ENCODE data around the gene AKAP8L. TPM values are rescaled to one million over a fixed set of nuclear protein-coding genes. Genes with fewer than 3 reads are reported as not detected.

The AKAP8L gene
- total RNA-seq, 1 donor from 2014 or later = 91.4 TPM

DNA sequence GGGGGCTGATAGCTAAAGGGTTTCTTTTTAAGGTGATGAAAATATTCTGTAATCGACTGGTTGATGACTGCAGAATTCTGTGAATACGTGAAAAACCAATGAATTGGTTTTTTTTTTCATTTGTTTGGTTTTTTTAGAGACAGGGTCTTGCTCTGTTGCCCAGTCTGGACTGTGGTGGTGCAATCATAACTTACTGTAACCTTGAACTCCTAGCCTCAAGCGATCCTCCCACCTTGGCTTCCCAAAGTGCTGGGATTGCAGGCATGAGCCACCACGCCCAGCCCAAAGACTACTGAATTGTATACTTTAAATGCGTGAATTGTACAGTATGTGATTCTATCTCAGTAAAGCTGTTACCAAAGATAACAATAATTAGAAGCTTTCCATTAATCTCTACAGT lies 24.4 kb downstream of the AKAP8L start:
- intact Hi-C loops (cut with micrococcal nuclease) = loop anchor here (10.0 kb wide), 1 partner anchor 1820 kb away; no protein-coding TSS in a partner anchor

DNA sequence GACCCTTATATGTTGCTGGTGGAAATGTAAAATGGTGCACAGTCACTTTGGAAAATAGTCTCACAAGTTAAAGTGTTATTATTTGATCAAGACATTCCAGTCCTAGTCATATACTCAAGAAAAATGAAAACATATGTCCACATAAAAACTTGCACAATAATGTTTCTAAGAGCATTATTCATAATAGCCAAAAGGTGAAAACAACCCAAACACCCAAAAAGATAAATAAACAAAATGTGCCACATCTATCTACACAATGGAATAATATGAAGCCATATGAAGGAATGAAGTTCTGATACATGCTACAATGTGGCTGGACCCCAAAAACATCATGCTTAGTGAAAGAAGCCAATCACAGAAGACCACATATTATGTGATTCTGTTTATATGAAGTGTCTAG lies 24.8 kb downstream of the AKAP8L start:
- intact Hi-C loops (cut with micrococcal nuclease) = loop anchor here (10.0 kb wide), 1 partner anchor 1819 kb away; no protein-coding TSS in a partner anchor

DNA sequence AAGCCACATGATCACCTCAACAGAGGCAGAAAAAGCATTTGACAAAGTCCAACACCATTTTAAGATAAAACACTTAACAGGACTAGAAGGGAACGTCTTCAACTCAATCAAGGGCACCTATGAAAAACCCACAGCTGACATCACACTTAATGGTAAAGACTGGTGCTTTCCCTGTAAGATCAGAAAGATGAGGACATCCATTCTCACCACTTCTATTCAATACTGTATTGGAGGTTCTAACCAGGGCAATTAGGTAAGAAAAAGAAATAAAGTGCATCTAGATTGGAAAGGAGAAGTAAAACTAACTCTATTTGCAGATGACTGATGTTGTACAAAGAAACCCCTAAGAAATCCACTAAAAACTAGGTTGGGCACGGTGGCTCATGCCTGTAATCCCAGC lies 28.0 kb downstream of the AKAP8L start:
- intact Hi-C loops (cut with micrococcal nuclease) = loop anchor here (10.0 kb wide), 1 partner anchor 1816 kb away; no protein-coding TSS in a partner anchor

DNA sequence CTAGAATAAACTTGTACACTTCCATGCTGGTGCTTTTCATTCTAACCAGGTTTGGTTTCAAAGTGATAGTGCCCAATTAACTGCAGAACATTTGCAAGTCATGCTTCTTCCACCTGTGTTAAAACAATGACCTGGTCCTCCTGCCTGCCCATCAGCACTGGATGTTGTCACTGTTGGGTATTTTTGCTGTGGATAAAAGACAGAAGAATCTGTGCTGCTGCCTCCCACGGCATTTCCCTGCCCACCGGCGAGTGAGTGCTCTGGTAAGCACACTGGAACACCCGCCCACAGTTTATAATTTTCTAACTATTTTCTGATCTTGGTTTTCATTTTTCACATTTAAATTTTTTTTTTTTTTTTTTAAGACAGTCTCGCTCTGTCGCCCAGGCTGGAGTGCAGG lies 36.9 kb downstream of the AKAP8L start:
- intact Hi-C loops (cut with micrococcal nuclease) = no loop called here

DNA sequence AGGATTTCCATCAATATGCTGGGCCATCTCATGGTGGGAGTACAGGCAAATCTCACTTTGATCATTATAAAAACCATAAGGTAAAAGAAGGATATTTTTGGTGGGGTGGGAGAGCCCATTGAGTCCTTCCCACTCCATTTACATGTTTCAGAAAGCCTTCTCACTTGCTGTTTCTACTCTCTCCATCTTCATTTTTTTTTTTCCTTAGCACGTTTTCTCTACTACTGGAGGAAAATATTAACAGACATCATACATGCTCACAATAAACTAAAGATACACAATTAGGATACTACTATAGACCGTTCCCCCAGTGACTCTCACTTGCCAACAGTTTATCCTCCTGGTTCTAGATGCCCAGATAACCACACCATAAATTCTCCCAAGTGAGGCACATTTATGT lies 37.4 kb downstream of the AKAP8L start:
- intact Hi-C loops (cut with micrococcal nuclease) = no loop called here

DNA sequence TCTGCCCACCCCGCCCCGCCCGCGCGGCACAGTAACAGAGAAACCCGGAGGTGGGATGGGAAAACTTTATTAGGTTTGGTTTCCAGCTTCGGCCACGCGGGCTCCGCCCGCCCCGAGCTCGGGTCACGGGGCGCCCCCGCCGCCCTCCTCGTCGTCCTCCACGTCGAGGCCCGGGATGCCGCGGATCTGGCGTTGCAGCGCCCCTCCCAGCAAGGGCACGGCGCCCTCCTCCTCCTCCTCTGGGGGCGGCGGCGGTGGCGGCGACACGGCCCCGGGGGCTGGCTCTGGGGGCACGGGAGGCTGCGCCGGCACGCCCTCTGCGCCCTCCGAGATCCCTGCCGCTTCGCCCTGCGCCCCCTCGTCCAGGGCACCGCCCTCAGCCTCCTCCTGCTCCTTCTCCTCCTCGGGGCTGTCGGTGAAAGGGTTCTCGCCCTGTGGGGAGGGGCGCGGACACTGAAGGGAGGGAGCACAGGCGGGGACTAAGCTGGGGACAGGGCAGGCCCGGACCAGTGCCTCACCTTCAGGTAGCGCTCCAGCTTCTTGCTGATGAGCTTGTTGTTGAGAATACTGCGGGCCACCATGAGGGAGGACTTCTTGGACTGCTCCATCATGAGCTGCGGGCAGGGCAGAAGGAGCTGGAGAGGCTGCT lies 38.7 kb downstream of the AKAP8L start:
- intact Hi-C loops (cut with micrococcal nuclease) = loop anchor here (1.0 to 5.0 kb wide), 13 partner anchors 39 to 808 kb away; partner anchors contain the start of genes FAM32A, NDUFB7 and TPM4

DNA sequence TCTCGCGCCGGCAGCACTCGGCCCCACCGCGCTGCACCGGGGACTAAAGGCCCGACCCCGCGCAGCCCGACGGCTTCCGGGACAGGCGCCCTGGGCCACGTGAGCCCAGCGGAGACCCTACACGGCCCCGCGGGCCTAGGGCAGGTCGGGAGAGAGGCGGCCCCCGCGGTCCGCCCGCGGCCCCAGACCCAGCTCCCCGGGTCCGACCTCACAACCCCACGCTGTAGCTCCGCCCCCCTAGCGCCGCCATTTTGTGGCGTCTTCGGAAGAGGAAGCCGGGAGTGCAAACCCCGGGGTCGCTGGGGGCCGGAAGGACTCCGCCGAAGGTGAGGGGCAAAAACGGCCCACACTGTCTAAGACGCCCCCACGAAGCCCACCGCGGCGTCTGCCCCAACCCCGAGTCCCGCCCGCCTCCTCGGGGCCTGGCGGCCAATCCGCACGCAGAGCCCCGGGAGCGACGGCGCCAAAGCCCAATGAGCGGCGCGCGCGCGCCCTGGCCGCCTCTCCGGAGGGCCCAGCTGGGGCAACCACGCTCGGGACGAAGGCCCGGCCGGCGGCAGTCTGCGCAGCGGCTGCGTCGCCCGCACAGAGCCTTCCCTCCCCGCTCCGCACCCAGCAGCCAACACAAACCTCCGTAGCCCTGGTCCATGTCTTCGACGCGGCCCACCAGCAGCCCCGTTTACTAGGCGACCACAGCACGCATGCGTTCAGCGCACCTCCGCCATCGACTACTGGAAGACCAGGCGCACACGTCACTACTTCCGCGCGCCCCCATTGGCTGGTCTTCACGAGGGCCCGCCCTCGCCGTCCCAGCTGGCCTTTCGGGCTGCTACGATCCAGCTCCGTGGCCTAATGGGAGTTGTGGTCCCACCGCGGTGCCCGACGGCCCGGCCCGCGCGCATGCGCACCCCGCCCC lies 39.4 kb downstream of the AKAP8L start, which contains the start of gene AKAP8:
TSS of gene AKAP8 (minus strand) at position 705 of the 916 bp plus-strand sequence. CDS start at position 649, 56 bp downstream.
- intact Hi-C loops (cut with micrococcal nuclease) = loop anchor here (1.0 to 5.0 kb wide), 13 partner anchors 40 to 807 kb away; partner anchors contain the start of genes FAM32A, NDUFB7 and TPM4

DNA sequence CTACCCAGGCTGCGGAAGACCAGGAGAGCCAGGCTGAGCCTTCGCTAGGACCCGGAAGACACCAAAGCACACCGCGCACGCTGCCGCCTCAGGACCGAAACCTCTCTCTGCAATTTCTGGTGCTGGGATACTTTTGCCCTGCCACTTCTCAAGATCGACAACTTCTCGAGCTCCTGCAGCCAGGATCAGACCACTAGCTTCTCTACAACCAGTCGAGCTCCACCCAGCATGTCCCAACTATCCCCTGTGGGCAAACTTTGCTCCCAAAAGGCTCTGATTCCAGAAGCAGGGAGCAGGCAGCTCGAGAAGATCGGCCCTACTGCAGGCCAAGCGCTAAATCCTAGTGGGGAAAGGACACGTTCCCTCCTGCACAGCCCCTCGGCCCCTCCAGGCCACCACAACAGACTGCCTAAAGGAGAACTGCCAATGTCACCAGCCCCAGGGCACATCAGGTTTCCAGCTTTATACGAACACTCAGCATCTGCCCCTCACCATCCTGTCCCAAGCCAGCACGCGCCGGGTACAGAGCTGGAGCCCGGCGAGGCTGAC lies 40.2 kb downstream of the AKAP8L start:
- intact Hi-C loops (cut with micrococcal nuclease) = loop anchor here (1.0 to 5.0 kb wide), 14 partner anchors 41 to 807 kb away; partner anchors contain the start of genes FAM32A, NDUFB7 and TPM4

DNA sequence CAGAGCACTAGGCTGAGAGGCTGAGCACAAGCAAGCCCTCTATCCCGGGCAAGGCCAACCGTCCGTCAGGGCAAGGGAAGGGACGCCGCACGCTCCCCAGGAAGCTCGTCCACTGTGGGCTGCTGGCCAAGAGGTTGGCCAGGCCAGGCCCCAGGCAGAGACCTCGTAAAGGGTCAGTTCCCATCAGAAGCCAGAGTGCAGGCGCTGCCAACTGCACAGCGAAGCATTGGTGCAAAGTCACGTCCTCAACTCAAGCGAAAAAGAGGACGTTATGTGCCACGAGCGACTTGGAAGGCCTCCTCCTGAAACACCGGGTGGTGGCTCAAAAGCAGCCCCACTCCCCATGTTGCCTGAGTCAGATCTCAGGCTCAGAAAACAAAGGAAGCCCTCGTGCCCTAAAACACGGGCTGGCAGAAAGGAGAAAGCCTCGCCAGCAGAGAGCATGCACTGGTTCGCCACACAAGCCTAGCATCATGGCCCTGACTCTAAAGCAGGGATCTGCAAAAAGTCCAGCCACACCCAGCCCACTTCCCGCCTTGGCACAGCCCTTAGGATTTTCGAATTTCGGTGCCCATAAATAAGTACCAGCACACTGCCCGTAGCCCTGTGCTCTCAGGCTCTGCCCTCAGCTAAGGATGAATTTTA lies 43.9 kb downstream of the AKAP8L start:
- intact Hi-C loops (cut with micrococcal nuclease) = loop anchor here (5.0 kb wide), 2 partner anchors 702 to 803 kb away; partner anchors contain the start of genes NDUFB7 and TPM4

DNA sequence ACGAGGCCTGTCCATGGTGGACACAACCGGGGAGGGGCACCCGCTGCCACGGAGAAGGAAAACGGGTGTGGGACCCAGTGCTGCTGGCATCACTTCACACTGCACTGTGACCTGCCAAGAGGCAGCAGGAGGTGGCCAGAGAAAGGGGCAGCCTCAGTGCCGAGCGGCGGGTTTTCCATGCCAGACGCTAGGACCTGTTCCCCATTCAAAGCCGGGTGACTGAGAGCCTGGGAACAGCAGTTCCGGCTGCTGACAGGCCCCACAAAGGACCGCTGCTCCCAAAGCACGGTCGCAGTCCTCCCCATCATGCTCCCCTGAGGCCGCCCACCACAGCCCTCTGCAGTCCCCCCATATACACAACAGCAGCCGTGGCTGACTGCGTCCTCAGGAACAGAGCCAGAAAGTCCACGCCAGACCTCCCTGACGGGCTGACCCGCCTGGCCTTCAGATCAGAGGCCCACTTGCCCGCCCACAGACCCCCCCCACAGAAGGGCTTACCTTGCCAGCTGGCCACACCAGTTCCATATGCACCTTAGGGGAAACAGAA lies 44.6 kb downstream of the AKAP8L start:
- intact Hi-C loops (cut with micrococcal nuclease) = no loop called here

DNA sequence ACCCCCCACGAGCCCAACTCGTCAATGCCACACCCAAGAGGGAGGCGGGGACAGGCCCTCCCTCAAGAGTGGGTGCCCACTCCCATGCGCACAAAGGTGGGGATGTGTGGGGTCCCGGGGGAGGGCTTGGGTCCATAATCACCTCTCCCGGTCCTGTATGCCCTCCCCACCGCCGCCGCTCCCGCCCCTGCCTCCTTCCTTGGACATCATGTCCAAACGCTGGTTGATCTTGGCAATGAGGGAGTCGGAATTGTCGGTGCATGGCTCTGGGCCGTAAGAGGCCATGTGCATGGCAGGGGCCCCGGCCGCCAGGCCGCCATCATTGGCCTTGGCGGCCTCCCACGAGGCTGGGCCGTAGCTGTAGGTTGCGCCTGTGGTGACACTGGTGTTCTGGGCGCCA lies 45.1 kb downstream of the AKAP8L start:
- intact Hi-C loops (cut with micrococcal nuclease) = no loop called here

DNA sequence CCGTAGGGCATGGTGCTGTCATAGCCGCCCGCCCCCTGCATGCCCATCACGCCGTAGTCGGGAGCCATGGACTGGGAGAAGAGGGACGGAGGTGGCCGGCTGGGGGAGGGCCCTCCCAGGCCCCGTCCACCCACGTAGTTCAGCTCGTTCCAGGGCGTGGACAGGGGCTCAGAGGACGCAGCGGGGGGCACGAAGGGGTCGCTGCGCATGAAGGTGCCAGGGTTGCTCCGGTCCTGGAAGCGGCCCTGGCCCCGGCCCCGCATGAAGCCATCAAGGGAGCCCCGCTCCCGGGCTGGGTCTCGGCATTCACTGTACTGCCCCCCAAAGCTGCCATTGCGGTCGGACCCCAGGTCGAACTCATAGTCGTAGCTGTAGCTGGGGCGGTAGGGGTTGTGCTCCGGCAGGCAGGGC lies 45.9 kb downstream of the AKAP8L start:
- intact Hi-C loops (cut with micrococcal nuclease) = no loop called here

DNA sequence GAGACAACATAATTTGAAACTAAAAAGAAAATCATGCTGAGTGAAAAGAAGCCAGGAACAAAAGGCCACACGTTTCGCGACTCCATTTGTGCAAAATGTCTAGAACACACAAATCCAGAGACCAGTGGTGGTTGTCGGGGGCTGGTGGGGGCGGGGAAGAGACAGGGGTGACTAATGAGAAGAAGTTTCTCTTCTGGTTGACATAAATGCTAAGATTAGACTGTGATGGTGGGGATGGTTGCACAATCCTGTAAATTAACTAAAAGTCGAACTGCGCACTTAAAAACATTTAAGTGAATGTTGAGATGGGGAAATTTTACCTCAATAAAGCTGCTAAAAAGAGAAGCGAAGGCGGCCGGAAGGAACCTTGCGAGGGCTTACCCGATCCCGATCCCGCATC lies 46.3 kb downstream of the AKAP8L start:
- intact Hi-C loops (cut with micrococcal nuclease) = no loop called here

DNA sequence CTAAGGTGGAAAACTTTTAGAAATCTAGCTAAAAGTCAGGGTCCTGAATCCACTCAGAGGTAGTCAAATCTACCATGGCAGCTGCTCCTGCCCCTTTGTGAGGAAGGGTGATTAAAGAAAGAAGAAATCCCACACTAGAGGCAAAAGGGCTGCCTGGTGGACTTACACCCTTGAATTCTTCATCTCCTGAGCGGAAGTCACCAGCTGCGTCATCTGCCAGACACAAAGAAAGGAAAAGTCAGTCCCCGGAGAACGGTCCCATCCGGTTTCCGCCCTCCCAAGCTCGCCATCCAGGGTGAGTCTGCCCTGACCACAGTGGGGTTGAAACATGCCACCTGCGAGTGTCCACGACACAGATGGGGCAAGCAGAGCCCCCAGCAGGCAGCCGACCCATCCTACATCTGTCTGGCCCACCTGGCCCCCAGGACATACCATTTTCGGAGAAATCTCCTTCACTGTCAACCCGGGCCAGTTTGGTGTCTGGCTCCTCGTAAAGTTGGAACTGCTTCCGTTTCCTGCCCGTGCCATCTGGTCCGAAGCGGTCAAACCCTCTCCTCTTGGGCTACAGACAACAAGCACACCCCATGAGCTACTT lies 46.9 kb downstream of the AKAP8L start:
- intact Hi-C loops (cut with micrococcal nuclease) = no loop called here

DNA sequence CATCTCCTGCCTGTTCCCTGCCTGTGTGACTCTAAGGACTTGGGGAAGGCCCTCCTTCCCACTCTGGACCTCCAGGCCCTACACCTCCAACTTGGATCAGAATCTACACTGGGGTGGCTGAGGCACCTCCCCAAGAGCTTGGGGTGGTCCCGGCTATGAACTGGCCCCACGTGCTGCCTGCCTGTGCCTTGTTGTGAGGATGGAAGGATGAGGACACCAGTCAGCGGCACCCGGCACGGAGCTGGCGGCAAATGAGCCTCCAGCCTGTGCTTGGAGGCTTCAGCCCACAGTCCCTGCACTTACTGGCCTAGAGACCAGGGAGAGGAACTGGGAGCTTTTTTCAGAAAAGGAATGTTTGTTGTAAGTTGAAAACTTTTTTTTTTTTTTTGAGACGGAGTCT lies 47.7 kb downstream of the AKAP8L start:
- intact Hi-C loops (cut with micrococcal nuclease) = no loop called here

DNA sequence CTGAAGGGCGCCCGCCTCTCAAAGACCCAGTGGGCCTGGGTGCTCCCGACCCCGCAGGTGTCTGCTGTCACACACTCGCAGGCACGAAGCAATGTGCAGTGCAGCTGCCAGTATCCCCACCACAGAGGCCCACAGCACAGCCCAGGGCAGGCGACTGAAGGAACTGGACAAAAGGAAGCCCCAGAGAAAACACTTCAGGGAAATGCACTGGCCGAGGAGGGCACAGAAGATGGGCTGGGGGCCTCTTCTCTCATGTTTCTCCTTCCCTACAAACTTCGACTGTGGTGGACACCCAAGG lies 49.2 kb downstream of the AKAP8L start:
- intact Hi-C loops (cut with micrococcal nuclease) = no loop called here

DNA sequence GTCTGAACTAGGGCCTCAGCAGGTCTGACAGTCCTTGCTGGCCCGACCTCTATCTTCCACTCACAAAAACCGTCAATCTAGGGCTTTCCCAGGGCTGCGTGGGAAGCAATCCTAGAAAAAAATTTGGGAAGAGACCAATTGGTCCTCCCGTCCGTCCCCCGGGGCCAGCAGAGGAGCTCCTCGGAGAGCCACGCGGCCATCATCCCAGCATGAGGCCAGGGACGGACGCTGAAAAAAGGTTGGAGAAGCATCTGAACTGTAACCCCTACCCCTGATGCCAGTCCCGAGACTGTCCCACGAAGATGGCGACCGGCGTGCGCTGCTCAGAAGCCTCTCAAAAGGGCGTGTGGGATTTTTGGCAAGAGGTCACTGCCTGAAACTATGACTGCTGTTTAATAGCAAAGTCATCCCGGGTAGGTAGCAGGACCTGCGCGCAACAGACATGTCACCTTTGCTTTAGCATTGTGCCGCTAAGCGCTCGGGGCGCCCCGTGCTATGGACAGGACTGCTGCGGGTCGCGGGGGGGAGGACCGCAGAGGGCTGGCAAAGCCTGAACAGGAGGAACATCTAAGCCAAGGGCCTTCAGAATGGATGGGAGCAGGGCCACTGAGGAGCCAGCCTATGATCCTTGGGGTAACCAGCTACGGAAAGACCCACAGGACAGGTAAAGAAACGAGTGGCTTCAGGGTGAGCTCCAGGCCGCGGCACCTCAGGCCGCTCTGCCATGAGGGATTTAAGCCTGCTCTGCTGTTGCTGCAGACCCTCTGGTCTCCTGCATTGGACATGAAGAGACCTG lies 49.8 kb downstream of the AKAP8L start:
- intact Hi-C loops (cut with micrococcal nuclease) = no loop called here

DNA sequence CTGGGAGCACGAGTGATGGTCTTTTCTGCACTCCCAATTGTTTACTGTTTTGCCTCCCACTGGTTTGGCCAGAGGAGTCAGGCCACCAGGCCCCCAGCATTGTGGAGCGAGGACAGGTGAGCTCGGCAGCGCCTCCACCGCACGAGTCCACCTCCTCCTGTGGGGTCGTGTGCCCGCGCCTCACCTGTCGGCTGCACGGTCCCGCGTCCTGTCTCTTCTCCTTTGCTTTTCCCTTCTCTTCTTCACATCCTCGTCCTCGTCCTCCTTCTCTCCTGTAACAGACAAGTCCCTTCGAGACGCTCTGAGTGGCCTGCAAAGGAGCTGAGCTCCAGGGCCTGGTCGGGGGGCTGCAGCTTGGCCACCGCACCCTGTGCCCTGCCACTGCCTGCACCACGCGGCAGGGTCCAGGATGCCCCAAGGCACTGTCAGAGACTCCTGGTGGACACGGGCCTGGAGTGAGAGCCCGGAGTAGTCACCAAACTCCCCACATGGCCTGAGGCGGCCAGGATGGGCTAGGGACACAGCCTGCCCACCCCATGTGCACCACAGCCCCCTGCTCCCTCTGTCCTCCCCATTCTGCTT lies 50.6 kb downstream of the AKAP8L start:
- intact Hi-C loops (cut with micrococcal nuclease) = no loop called here

DNA sequence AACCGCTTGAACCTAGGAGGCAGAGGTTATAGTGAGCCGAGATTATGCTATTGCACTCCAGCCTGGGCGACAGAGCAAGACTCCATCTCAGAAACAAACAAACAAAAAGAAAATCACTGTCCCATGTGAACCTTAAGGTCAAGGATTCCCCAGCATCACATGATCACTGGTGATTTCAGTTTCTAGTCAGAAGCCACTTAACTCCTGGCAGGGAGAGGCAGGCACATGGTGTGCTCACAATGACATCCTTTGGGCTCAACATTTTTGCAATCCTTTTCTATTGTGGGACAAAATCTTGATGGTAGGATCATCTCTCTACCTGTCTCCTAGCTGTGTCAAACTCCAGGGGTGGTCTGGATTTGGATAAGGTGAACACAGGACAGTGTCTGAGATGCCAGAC lies 51.3 kb downstream of the AKAP8L start:
- intact Hi-C loops (cut with micrococcal nuclease) = no loop called here

Data from T-helper 1 cell treated with Interleukin-12 subunit alpha and Interleukin-12 subunit beta and Interleukin-4 antibody, amounts not matched to agents 30 ng/mL and 1 ng/mL, for 36 hours (primary cell).